Lower leg skin (tissue), 3 donors: ENCODE data around the gene MAN2B1.

ENCODE experiments used
- POLR2A ChIP-seq, 2 donors: fragments of 450-650 bp; IDR thresholded peaks; one replicate each; pipeline ENCODE4 v1.6.1; 2016 to 2017; ENCODE audit warnings: antibody characterized with exemption in 2 of 2, mild to moderate bottlenecking in 1 of 2, moderate library complexity in 1 of 2
- TF ChIP-seq, protein P1 (sequence below), 3 donors: fragments of 450-650 bp; IDR thresholded peaks; one replicate each; pipeline ENCODE4 v1.5.1; 2016; ENCODE audit warnings: antibody characterized with exemption in 3 of 3, mild to moderate bottlenecking in 3 of 3, moderate library complexity in 2 of 3

GRCh38 chr19:12657966-12658365 lies 8.6 kb downstream of the MAN2B1 start:
- TF ChIP-seq POLR2A (IDR thresholded peaks at IDR 0.05) = no peak
- TF ChIP-seq, protein P1, sequence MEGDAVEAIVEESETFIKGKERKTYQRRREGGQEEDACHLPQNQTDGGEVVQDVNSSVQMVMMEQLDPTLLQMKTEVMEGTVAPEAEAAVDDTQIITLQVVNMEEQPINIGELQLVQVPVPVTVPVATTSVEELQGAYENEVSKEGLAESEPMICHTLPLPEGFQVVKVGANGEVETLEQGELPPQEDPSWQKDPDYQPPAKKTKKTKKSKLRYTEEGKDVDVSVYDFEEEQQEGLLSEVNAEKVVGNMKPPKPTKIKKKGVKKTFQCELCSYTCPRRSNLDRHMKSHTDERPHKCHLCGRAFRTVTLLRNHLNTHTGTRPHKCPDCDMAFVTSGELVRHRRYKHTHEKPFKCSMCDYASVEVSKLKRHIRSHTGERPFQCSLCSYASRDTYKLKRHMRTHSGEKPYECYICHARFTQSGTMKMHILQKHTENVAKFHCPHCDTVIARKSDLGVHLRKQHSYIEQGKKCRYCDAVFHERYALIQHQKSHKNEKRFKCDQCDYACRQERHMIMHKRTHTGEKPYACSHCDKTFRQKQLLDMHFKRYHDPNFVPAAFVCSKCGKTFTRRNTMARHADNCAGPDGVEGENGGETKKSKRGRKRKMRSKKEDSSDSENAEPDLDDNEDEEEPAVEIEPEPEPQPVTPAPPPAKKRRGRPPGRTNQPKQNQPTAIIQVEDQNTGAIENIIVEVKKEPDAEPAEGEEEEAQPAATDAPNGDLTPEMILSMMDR (IDR thresholded peaks at IDR 0.05) = no peak
